Measurements from ENCODE around the gene DENND6B.

DENND6B gene

DNA sequence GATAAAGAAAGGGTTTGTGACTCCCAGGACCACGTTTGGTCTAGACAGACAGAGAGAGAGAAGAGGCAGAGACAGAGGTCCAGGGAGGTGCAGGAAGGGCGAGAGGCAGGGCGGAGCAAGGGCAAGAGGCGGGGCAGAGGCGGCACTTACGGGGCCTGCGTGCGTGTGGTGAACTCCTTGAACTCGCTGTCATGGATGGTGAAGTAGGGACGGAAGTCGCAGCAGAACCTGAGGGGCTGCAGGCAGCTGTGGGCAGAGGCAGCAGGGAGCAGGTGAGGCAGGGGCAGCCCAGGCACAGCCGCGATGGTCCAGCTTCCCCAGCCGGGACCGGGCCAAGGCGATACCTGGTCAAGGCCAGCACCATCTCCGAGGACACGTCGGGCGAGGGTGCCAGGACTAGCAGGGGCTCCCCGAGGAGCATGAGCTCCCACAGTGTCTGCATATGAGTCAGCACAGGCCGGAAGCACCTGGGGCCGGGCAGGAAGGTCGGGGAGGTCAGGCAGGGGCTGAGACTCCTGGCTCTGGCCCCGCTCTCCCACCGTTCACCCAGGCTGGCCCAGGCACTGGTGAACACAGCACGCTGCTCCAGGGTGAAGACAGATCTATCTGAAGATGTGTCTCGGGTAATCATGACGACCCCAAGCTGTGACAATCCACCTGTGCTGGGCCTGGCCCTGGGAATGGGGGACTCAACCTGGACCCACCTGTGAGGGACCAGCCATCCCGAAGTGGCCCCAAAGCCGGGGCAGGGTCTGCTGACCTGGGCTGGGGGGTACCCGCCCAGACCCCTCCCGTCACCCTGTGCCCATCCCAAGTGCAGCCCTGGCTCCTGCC is 12.1 kb downstream of the DENND6B start:
- no peak for DNase-seq

DNA sequence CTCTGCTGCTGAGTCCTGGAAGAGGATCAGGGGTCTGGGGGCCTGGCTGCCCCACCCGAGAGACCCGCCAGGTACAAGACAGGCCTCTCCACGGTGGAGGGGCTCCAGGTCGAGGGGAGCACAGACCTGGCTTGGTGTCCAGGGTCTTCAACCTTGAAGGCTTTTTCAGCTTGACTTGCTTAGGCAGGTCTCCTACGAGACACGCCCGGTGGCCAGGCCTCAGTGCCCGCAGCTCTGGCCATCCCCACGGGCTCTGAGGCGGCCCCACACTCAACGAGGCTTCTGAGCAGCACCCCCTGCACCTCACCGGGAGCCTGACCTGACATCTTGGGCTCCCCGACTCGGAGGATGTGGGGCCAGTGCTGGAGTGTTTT is 12.7 kb downstream of the DENND6B start:
- DNase-seq, result no peak

DNA sequence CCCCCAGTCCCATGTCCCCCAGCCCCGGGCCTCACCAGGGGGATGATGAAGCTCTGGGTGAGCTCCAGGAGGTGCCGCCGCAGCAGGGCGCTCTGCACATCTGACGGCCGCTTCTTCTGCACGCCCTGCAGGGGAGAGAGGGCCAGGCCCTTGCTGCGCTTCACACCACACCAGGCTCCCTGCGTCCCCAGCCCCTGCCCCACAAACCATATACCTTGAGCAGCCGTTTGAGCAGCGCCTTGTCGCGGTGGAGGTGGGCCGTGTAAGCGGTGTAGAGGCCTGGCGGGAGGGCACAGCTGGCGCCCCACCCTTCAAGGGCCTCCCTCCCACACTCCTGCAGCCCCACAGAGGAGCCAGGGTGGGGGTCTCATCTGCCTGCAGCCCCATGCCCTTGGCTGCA is 13.2 kb downstream of the DENND6B start:
- no peak for DNase-seq

DNA sequence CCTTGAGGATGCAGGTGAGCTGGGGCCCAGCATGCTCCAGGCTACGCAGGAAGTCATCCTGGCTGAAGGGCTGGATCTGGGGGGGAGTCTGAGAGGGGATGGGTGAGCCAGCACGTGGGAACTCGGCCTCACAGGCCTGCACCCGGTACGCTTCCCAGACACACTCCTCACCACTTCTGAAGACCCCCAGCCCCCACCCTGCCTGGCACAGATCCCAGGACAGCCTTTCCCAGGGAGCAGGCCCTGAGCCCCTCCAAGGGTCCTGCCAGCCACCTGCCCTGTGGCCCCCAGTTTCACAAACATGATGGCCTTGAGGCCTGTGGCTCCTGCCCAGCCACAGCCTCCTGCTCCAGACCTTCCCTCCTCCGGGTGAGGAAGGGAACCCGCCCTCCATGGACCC is 13.8 kb downstream of the DENND6B start:
- DNase-seq, result no peak

GRCh38 chr22:50312371-50312770 is 14.4 kb downstream of the DENND6B start:
- no peak for DNase-seq

GRCh38 chr22:50311606-50312351 is 15.0 kb downstream of the DENND6B start:
- no peak for DNase-seq

DNA sequence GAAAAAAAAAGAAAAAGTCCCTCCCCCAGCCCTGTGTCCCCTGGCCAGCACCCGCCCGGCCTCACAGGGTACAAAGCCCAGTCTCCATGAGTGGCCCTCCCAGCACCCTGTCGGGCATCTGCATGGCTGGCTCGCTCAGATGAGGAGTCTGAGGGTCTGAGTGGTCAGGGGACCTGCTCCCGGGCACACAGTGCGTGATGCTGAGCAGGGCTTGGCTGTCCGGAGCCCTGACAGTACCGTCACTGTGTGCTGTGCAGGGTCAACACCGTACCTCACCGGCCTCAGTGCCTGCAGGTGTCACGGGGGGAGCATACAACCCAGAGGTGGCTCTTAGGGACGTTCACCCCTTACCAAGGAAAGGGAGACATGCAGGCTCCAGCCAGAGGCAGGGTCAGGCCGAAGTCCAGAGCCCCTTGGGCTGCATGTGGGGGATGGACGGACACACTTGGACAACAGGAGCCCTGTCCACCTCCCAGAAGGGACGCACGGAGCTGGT is 15.8 kb downstream of the DENND6B start:
- no peak for DNase-seq

DNA sequence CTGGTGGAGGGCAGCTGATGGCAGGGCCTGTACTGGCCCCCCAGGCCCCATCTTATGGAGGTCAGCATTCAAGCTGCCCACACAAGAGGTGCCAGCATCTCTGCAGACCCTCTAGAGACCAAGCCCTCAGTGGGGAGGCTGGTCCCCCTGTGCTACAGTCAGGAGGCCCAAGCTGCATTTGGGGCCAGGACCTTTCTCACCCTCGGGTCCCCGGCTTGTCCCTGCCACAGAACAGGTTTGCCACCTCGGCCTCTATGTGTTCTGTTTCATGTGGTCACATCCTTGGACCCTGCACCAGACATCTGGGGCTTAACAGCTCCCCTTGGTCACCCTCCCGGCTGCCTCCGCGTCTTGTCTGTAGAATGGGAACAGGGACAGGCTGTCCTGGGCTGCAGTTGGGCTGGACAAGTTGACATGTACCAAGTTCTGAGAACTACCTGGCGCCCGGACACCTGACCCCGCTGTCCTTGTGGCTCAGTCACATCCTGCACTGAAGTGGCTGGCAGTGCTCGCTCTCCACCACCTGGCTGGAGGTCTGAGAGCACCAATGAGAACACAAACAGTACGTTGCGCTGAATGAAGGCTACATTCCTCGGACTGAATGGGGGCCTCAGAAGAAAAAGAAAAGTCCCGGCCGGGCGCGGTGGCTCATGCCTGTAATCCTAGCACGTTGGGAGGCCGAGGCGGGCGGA is 16.6 kb downstream of the DENND6B start:
- no peak for DNase-seq

DNA sequence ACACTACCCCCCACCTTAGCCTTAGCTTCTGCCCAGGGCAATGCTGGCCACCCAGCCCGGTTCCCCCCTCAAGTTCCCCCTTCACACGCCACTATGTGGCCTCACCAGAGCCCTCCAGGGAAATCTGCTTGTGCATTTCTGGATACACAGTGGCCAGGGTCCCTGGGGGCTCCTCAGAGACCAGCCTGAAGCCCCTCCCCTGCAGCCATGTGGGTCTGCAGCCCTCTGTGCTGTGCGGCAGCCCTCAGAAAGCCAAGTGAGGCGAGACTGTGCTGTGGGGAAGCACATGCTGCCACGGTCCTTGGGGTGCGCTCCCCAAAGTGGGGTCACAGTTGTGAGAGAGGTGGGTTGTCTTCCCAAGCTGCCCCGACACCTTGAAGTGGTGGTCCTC is 17.2 kb downstream of the DENND6B start:
- DNase-seq, result no peak

- no peak for DNase-seq
Measured at GRCh38 chr22:50308986-50309600, 17.7 kb downstream of the DENND6B start.

- DNase-seq, result peak; percentile 46
Measured at GRCh38 chr22:50308597-50308935, 18.2 kb downstream of the DENND6B start.

- no peak for DNase-seq
Measured at GRCh38 chr22:50307890-50308596, 18.8 kb downstream of the DENND6B start.

DNA sequence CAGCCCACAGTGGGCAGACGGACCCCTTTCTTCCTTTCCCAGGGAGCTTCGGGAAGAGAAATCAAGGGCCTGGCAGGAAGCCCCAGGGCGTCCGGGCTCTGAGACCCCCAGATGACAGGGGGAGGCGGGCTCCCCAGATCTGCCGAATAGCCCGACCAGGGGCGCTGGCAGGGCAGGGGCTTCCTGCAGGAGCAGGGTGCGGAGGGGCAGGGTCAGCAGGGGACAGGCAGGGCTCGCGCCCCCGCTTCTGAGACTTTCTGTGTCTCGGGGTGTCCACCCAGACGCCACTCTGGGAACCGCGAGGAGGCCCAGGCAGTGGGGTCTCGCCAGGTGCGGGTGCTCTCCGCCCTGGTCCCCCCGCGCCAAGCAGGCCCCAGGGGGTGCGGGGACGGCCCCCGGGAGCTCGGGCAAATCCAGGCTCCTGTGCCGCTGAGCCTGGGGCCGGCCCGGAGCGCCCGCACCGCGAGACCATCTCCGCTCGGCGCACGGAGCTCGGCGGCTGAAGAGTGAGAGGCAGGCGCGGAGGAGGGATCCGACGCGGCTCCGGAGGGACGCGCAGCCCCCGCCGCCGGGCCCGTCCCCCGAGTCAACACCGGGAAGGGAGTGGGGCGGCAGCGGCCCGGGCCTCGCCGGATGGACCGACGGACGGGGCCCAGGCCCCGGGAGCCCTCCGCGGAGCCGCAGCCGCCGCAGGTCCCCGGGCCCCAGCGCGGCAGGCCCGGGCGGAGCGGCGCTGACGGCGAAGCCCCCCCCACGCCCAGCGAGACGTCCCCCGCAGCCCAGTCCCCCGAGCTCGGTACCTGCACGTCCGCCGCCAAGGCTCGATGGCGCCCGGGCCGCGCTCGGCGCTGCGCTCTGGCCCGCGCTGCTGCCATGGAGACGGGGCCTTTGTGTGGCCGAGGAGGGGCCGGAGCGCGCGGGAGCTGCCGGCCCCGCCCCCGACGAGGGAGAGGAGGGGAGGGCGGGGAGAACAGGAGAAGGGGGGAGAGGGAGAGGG is 19.8 kb downstream of the DENND6B start, which contains the start of gene PLXNB2:
Gene PLXNB2, minus strand, starts transcription at position 894 of the 997 bp plus-strand sequence. CDS start 17,062 bp downstream, outside the sequence.
- peak; percentile 80 for DNase-seq

- peak; percentile 92 for DNase-seq
Measured at GRCh38 chr22:50305923-50306566, 20.8 kb downstream of the DENND6B start.

DNA sequence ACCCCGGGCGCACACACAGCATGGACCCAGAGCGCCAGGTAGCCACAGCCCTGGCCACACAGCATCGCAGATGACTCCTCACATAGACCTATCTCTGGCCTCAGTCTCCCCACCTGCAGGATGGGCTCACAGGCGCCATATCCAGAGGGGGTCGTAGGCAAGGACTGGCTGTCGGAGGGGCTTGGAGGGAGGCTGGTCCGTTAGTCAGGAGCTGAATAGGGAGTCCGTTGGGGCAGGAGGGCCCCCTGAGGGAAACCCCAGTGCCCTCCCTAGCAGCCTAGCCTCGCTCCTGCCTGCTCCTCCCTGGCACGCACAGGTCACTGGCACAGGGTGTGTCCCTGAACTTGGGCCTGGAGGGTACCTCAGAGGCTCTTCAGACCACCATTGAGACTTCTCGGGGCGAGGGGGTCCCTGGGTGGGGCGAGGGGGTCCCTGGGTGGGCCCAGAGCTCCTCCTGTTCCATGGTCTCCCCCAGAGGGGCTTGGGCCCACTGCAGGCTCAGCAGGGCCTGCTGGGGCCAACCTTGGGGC is 21.4 kb downstream of the DENND6B start:
- DNase-seq, result no peak

DNA sequence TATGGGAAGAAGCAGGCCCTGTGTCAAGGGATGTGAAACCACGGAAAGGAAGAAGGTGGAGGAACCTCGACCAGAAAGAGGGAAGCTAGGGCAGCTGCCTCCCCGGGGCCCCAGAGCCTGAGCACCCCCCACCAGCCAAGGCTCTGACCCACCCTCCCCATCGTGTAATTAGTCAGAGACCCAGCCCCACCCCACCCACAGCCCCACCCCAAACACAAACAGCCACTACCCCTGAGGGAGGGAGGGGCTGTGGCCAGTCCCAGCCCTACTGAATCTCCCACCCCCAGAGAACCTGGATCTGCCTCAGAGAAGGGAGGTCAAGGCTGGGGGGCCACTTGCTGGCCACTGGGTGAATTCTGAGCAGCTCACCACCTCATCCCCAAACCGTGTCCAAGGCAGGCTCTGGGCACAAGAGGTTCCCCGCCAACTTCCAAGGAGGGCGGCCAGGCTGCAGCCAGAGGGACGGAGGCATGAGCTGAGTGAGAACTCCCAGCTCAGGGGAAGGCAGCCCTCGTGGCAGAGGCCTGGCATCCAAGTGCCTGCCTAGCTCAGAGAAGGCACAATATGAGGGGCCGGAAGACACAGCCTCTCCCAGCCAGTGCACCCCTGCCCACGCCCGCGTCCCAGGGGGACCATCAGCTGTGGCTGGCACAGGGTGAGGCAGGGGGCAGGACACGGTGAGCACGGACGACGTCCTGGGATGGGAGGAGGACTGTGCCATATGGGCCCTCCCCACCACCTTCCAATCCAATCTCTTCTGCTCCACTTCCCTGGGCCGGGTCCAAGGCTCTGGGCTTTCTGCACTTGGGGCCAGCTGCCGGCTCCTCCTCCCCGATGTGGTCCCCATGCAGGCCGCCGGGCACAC is 22.1 kb downstream of the DENND6B start:
- no peak for DNase-seq

DNA sequence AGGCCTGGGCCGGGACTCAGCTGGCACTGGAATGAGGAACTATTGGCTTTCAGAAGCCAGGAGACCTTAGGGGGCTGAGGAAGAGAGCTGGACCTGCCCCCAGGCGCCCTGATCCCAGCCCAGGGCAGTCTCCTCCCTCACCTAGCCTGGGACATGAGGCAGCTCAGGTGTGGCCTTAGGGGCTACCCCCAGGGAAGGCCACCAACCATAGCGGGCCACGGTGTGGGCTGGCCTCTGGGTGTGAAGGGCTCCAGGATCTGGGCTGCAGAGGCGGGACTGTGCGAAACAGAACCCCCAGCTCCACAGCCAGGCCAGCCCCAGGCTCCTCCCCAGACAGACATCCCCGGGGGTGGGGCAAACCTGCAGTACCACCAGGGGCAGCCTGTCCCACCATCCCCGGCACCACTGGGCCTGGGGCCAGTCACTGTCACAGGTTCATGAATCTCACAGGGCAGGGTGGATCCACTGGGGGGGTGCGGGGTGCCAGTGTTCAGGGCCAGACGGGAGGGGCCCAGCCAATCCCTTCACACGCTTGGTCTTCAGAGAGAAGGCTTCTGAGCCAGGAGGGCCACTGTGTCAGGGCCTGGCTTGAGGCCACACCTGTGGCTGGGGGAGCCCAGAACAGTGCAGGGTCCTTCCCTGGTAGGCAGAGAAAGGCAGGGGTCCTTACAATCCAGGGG is 22.8 kb downstream of the DENND6B start:
- no peak for DNase-seq

DNA sequence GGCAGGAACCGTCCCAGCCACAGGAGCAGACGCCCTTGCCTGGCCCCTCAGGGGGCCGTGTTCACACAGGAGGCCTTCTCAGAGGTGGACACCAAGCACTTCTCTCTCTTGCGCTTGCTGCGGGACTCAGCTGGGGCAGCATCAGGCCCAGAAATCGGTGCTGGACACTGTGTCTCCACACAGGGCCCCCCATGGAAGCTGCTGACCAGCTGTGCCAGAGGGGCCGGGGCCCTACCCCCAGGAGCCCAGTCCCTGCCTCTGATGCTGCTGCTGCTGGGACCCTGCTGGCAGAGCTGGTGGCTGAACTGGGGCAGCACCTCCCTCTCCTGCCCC is 23.3 kb downstream of the DENND6B start:
- DNase-seq, result no peak

GRCh38 chr22:50302564-50302963 is 24.2 kb downstream of the DENND6B start:
- DNase-seq, result no peak

All from fibroblast of skin of right quadriceps (primary cell).